Fibroblast of skin of left biceps (primary cell): ENCODE measurements around the gene GMDS.

Experiments
- DNase-seq, 2 experiments: peaks; one replicate each; pipeline ENCODE4 v3.0.0-alpha.2; 2013; ENCODE audit warnings: low read depth in 2 of 2

GMDS gene

GRCh38 chr6:1739220-1739619 is 506.2 kb downstream of the GMDS start:
- DNase-seq = no peak

GRCh38 chr6:1738558-1739081 is 506.8 kb downstream of the GMDS start:
- DNase-seq = no peak

GRCh38 chr6:1737463-1738311 is 507.7 kb downstream of the GMDS start:
- DNase-seq = no peak

- no peak for DNase-seq
Observed at GRCh38 chr6:1736346-1737105, 508.9 kb downstream of the GMDS start.

- no peak for DNase-seq
Observed at GRCh38 chr6:1735239-1735803, 510.1 kb downstream of the GMDS start.

GRCh38 chr6:1730882-1731281 is 514.5 kb downstream of the GMDS start:
- DNase-seq = no peak

- no peak for DNase-seq
Observed at GRCh38 chr6:1729750-1730140, 515.7 kb downstream of the GMDS start.

- no peak for DNase-seq
Observed at GRCh38 chr6:1729133-1729749, 516.2 kb downstream of the GMDS start.

- no peak for DNase-seq
Observed at GRCh38 chr6:1726341-1726768, 519.0 kb downstream of the GMDS start.

- DNase-seq = no peak
Observed at GRCh38 chr6:1724616-1725015, 520.8 kb downstream of the GMDS start.

GRCh38 chr6:1724124-1724523 is 521.3 kb downstream of the GMDS start:
- DNase-seq = no peak

GRCh38 chr6:1722801-1723200 is 522.6 kb downstream of the GMDS start:
- no peak for DNase-seq

- DNase-seq = no peak
Observed at GRCh38 chr6:1720620-1721322, 524.6 kb downstream of the GMDS start.

- DNase-seq = no peak
Observed at GRCh38 chr6:1719922-1720321, 525.5 kb downstream of the GMDS start.

- DNase-seq = no peak
Observed at GRCh38 chr6:1716868-1717267, 528.5 kb downstream of the GMDS start.

- DNase-seq = no peak
Observed at GRCh38 chr6:1716396-1716795, 529.0 kb downstream of the GMDS start.

GRCh38 chr6:1715336-1715735 is 530.1 kb downstream of the GMDS start:
- DNase-seq = no peak

- no peak for DNase-seq
Observed at GRCh38 chr6:1714654-1715053, 530.8 kb downstream of the GMDS start.

- DNase-seq = no peak
Observed at GRCh38 chr6:1713016-1713600, 532.3 kb downstream of the GMDS start.

GRCh38 chr6:1712451-1712850 is 533.0 kb downstream of the GMDS start:
- no peak for DNase-seq

- no peak for DNase-seq
Observed at GRCh38 chr6:1711136-1711535, 534.3 kb downstream of the GMDS start.
